IMR-90 (cell line): ENCODE data around the gene TTC9. TPM values are rescaled to one million over a fixed set of nuclear protein-coding genes. Genes with fewer than 3 reads are reported as not detected.

Experiments used
- ATAC-seq: fragments of 200-7000 bp; cut with Tn5 transposase; 2 replicates; pipeline ENCODE4 v1.9.1; 2020; ENCODE audit warnings: low read depth, mild to moderate bottlenecking, moderate library complexity
- BruUV-seq: library from RNA; stranded (reverse); fragments of 400-500 nt; replicated peaks from 2 replicates; lab custom pipeline; 2021; lab: Mats Ljungman, UMichigan
- CTCF ChIA-PET: fragments of 300-600 bp; formaldehyde crosslinking; extraction: SDS; loops from one replicate; lab custom pipeline; 2021; ENCODE audit warnings: antibody characterized with exemption; lab: Yijun Ruan, JAX
- POLR2A ChIA-PET: fragments of 300-600 bp; sonication (Branson Sonifier 250); formaldehyde crosslinking; loops from one replicate; lab custom pipeline; 2022; ENCODE audit warnings: antibody characterized with exemption; ENCODE audit not compliant: unreplicated experiment; lab: Charles Lee
- DNase-seq: peaks from one replicate; pipeline ENCODE4 v3.0.0; 2013
- H2AFZ ChIP-seq: replicated peaks from 2 replicates; pipeline ENCODE3; 2013; ENCODE audit warnings: low read length, mild to moderate bottlenecking; ENCODE audit not compliant: poor library complexity
- H2AK5ac ChIP-seq: 2 replicates; pipeline ENCODE4 v1.6.1; 2013; ENCODE audit warnings: low read depth, low read length, inconsistent platforms
- H2AK9ac ChIP-seq: replicated peaks from 2 replicates; pipeline ENCODE3; 2013; ENCODE audit warnings: mild to moderate bottlenecking, low read depth, low read length, moderate library complexity; ENCODE audit not compliant: poor library complexity
- H2BK120ac ChIP-seq: 2 replicates; pipeline ENCODE4 v1.6.1; 2013; ENCODE audit warnings: low read depth, low read length, inconsistent platforms
- H2BK15ac ChIP-seq: 3 replicates; pipeline ENCODE4 v1.6.1; 2013; ENCODE audit warnings: low read depth, low read length, inconsistent platforms
- H2BK20ac ChIP-seq: 2 replicates; pipeline ENCODE4 v1.6.1; 2013; ENCODE audit warnings: low read depth, mild to moderate bottlenecking, inconsistent platforms, low read length, moderate library complexity
- H2BK5ac ChIP-seq: 2 replicates; pipeline ENCODE4 v1.6.1; 2013; ENCODE audit warnings: mild to moderate bottlenecking, low read depth, low read length, inconsistent platforms; ENCODE audit not compliant: poor library complexity, severe bottlenecking
- H3K14ac ChIP-seq: replicated peaks from 2 replicates; pipeline ENCODE4 v1.6.1; 2013; ENCODE audit warnings: low read depth, low read length, inconsistent platforms
- H3K18ac ChIP-seq: 2 replicates; pipeline ENCODE4 v1.6.1; 2013; ENCODE audit warnings: low read depth, low read length, control low read depth
- H3K23ac ChIP-seq: 2 replicates; pipeline ENCODE4 v1.6.1; 2013; ENCODE audit warnings: low read depth, low read length, inconsistent platforms
- H3K27ac ChIP-seq: 2 replicates; pipeline ENCODE4 v1.5.1; 2013; ENCODE audit warnings: mild to moderate bottlenecking, control low read depth, low read length; ENCODE audit not compliant: insufficient read depth
- H3K27me3 ChIP-seq: 2 replicates; pipeline ENCODE4 v1.6.1; 2013; ENCODE audit warnings: low read length; ENCODE audit not compliant: control insufficient read depth, insufficient read depth
- H3K36me3 ChIP-seq: 2 replicates; pipeline ENCODE4 v1.6.1; 2013; ENCODE audit warnings: low read length, mixed read lengths; ENCODE audit not compliant: control insufficient read depth, insufficient read depth
- H3K4ac ChIP-seq: 2 replicates; pipeline ENCODE4 v1.6.1; 2013; ENCODE audit warnings: low read depth, low read length, inconsistent platforms
- H3K4me1 ChIP-seq: 2 replicates; pipeline ENCODE4 v1.6.1; 2013; ENCODE audit warnings: low read length, mixed read lengths; ENCODE audit not compliant: control insufficient read depth, insufficient read depth
- H3K4me2 ChIP-seq: 2 replicates; pipeline ENCODE4 v1.6.1; 2013; ENCODE audit warnings: low read depth, mild to moderate bottlenecking, control low read depth, low read length, moderate library complexity
- H3K4me3 ChIP-seq: 2 replicates; pipeline ENCODE4 v1.5.1; 2013; ENCODE audit warnings: low read depth, mild to moderate bottlenecking, control low read depth, low read length, moderate library complexity; ENCODE audit not compliant: insufficient read depth
- H3K56ac ChIP-seq: 2 replicates; pipeline ENCODE4 v1.6.1; 2013; ENCODE audit warnings: low read length, inconsistent platforms; ENCODE audit not compliant: insufficient read depth; ENCODE audit errors: extremely low read depth
- H3K79me1 ChIP-seq, 2 experiments: 2 replicates each; pipeline ENCODE4 v1.6.1; 2013; ENCODE audit warnings: low read length in 2 of 2, inconsistent platforms in 1 of 2, low read depth in 1 of 2
- H3K9ac ChIP-seq: 2 replicates; pipeline ENCODE4 v1.6.1; 2013; ENCODE audit warnings: low read depth, low read length, control low read depth
- H3K9me1 ChIP-seq: 2 replicates; pipeline ENCODE4 v1.6.1; 2013; ENCODE audit warnings: low read length, inconsistent platforms; ENCODE audit not compliant: insufficient read depth
- H3K9me3 ChIP-seq: 2 replicates; pipeline ENCODE4 v1.6.1; 2013; ENCODE audit warnings: low read length; ENCODE audit not compliant: control insufficient read depth, insufficient read depth
- H4K20me1 ChIP-seq: 2 replicates; pipeline ENCODE4 v1.6.1; 2013; ENCODE audit warnings: low read length, inconsistent platforms; ENCODE audit not compliant: insufficient read depth
- H4K5ac ChIP-seq: 2 replicates; pipeline ENCODE4 v1.6.1; 2013; ENCODE audit warnings: mild to moderate bottlenecking, low read depth, low read length, control low read depth
- H4K8ac ChIP-seq, 2 experiments: 2 replicates each; pipeline ENCODE4 v1.6.1; 2013; ENCODE audit warnings: low read depth in 2 of 2, low read length in 2 of 2, control low read depth in 1 of 2, inconsistent platforms in 1 of 2
- H4K91ac ChIP-seq: 2 replicates; pipeline ENCODE4 v1.6.1; 2013; ENCODE audit warnings: low read depth, low read length, inconsistent platforms; ENCODE audit not compliant: insufficient read depth
- BHLHE40 ChIP-seq: fragments of 150-350 bp; IDR thresholded peaks from 2 replicates; pipeline ENCODE4 v1.6.1; 2016; ENCODE audit warnings: mild to moderate bottlenecking, low read depth, low read length
- CEBPB ChIP-seq: IDR thresholded peaks from 2 replicates; pipeline ENCODE4 v1.6.1; 2012; ENCODE audit warnings: low read depth, low read length, improper control_type of control experiment
- CHD1 ChIP-seq: IDR thresholded peaks from 2 replicates; pipeline ENCODE4 v1.6.1; 2012; ENCODE audit warnings: low read depth, low read length, improper control_type of control experiment
- CTCF ChIP-seq: conservative IDR thresholded peaks from 2 replicates; pipeline ENCODE4 v1.5.1; 2012; ENCODE audit warnings: mild to moderate bottlenecking, low read depth, low read length, improper control_type of control experiment
- FOS ChIP-seq: fragments of 150-350 bp; IDR thresholded peaks from 2 replicates; pipeline ENCODE4 v1.6.1; 2016; ENCODE audit warnings: low read depth, low read length
- MAFK ChIP-seq: IDR thresholded peaks from 2 replicates; pipeline ENCODE4 v1.6.1; 2012; ENCODE audit warnings: low read depth, low read length, improper control_type of control experiment
- MAZ ChIP-seq: IDR thresholded peaks from 2 replicates; pipeline ENCODE4 v1.6.1; 2012; ENCODE audit warnings: low read depth, mild to moderate bottlenecking, low read length, improper control_type of control experiment, moderate library complexity, borderline replicate concordance
- MXI1 ChIP-seq: IDR thresholded peaks from 2 replicates; pipeline ENCODE4 v1.6.1; 2012; ENCODE audit warnings: low read depth, mild to moderate bottlenecking, low read length, moderate library complexity, borderline replicate concordance
- NFE2L2 ChIP-seq: fragments of 150-350 bp; IDR thresholded peaks from 2 replicates; pipeline ENCODE4 v1.6.1; 2016; ENCODE audit warnings: low read depth, mild to moderate bottlenecking, low read length
- POLR2A ChIP-seq: IDR thresholded peaks from 2 replicates; pipeline ENCODE4 v1.6.1; 2012; ENCODE audit warnings: mild to moderate bottlenecking, low read depth, low read length
- RAD21 ChIP-seq: IDR thresholded peaks from 2 replicates; pipeline ENCODE4 v1.6.1; 2012; ENCODE audit warnings: low read length, improper control_type of control experiment
- RCOR1 ChIP-seq: IDR thresholded peaks from 2 replicates; pipeline ENCODE4 v1.6.1; 2012; ENCODE audit warnings: mild to moderate bottlenecking, low read length, improper control_type of control experiment; ENCODE audit not compliant: insufficient replicate concordance
- RFX5 ChIP-seq: IDR thresholded peaks from 2 replicates; pipeline ENCODE4 v1.8.0; 2012; ENCODE audit warnings: low read depth, mild to moderate bottlenecking, low read length, moderate library complexity
- SMC3 ChIP-seq: fragments of 150-350 bp; IDR thresholded peaks from 2 replicates; pipeline ENCODE4 v1.6.1; 2016; ENCODE audit warnings: low read depth, mild to moderate bottlenecking, antibody characterized with exemption, low read length, moderate library complexity
- USF2 ChIP-seq: fragments of 150-350 bp; IDR thresholded peaks from 2 replicates; pipeline ENCODE4 v1.6.1; 2017; ENCODE audit warnings: mild to moderate bottlenecking, antibody characterized with exemption, low read length, low read depth
- WGBS, 2 experiments: methylation state at CpG; one replicate each; pipeline versions ENCODE4 v1.1.5 to v1.1.7; 2013; ENCODE audit warnings: missing lambda C conversion rate in 2 of 2; ENCODE audit not compliant: insufficient read length in 1 of 2; ENCODE audit errors: extremely low coverage in 2 of 2; 5-methylcytosine and 5-hydroxymethylcytosine counted together
- dilution Hi-C: fragments of 300-500 bp; cut with HindIII; formaldehyde crosslinking; loops from one replicate; pipeline ENCODE4 v1.14.3; 2018; ENCODE audit warnings: low sequenced_read_pairs; ENCODE audit not compliant: unreplicated experiment
- in situ Hi-C: fragments of 300-500 bp; cut with MboI; formaldehyde crosslinking; loops from 3 replicates; pipeline ENCODE4 v1.14.3; 2019; ENCODE audit warnings: low sequenced_read_pairs, inconsistent platforms, mixed read lengths
- intact Hi-C: fragments of 100-400 bp; cut with micrococcal nuclease; formaldehyde crosslinking; loops from 2 replicates; pipeline ENCODE4 v1.10.0; 2022
- polyA plus RNA-seq, 3 experiments: library from polyadenylated mRNA; depleted of rRNA; stranded (reverse); fragments of >200 nt; gene quantifications; 2 replicates each; pipeline ENCODE4 v1.2.3, GENCODE V29; 2012; ENCODE audit warnings: low replicate concordance in 1 of 3
- total RNA-seq: library from RNA; depleted of rRNA; stranded (reverse); fragments of >200 nt; gene quantifications from 2 replicates; pipeline ENCODE4 v1.2.3, GENCODE V29; 2012
- TF ChIP-seq, protein P1 (sequence below): fragments of 150-350 bp; IDR thresholded peaks from 2 replicates; pipeline ENCODE4 v1.6.1; 2016; ENCODE audit warnings: low read depth, mild to moderate bottlenecking, low read length, moderate library complexity, borderline replicate concordance

TTC9 gene
- total and polyA plus RNA-seq, 2 of the 4 experiments (the other 2 are of a cell fraction) = 0.02 TPM; not detected in 1

- POLR2A ChIA-PET = no interaction called here
- dilution Hi-C loops = no loop called here
- H2BK20ac ChIP-seq = no peak overlapping the region
These were observed 23.4 kb upstream of the TTC9 start for GRCh38 chr14:70618314-70618713.

More at GRCh38 chr14:70618314-70618713, 23.4 kb upstream of the TTC9 start:
- Histone ChIP-seq H4K8ac (no peak overlapping the region), H2AK5ac (no peak overlapping the region), H3K4me3 (no peak overlapping the region), H2AK9ac (no peak overlapping the region), H3K4me1 (no peaks in the 10 kb centered on the region), H3K56ac (no peak overlapping the region), H3K18ac (no peak overlapping the region), H3K23ac (no peak overlapping the region), H2BK120ac (no peak overlapping the region), H2BK15ac (no peak overlapping the region), H3K79me1 (no peaks in the 10 kb centered on the region), H3K4me2 (no peak overlapping the region), H3K14ac (no peak overlapping the region), H3K4ac (no peak overlapping the region), H2AFZ (no peak overlapping the region), H4K20me1 (no peaks in the 10 kb centered on the region), H3K36me3 (no peaks in the 10 kb centered on the region), H4K5ac (no peak overlapping the region), H3K9me1 (no peaks in the 10 kb centered on the region), H4K91ac (no peak overlapping the region), H2BK5ac (no peak overlapping the region), H3K27ac (no peak overlapping the region), H3K9me3 (no peaks in the 10 kb centered on the region), H3K9ac (no peak overlapping the region), H3K27me3 (peaks cover 2% of the 10 kb centered on the region; the same call in 1 of the 2 replicates)
- CTCF ChIA-PET = no interaction called here
- DNase-seq (no peak), ATAC-seq (no peak)
- no TSS peak for BruUV-seq
- WGBS, 2 experiments = no CpG with 5 or more reads among the region's 2 CpGs
- no peak for TF ChIP-seq MAZ
- no peak for TF ChIP-seq NFE2L2
- TF ChIP-seq USF2 = no peak
- no peak for TF ChIP-seq CHD1
- TF ChIP-seq MAFK = no peak
- TF ChIP-seq MXI1 = no peak
- TF ChIP-seq, protein P1, sequence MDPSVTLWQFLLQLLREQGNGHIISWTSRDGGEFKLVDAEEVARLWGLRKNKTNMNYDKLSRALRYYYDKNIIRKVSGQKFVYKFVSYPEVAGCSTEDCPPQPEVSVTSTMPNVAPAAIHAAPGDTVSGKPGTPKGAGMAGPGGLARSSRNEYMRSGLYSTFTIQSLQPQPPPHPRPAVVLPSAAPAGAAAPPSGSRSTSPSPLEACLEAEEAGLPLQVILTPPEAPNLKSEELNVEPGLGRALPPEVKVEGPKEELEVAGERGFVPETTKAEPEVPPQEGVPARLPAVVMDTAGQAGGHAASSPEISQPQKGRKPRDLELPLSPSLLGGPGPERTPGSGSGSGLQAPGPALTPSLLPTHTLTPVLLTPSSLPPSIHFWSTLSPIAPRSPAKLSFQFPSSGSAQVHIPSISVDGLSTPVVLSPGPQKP = no peak
- TF ChIP-seq BHLHE40 = no peak
- no peak for TF ChIP-seq SMC3
- no peak for TF ChIP-seq CEBPB
- no peak for TF ChIP-seq CTCF
- no peak for TF ChIP-seq RFX5
- no peak for TF ChIP-seq RAD21
- TF ChIP-seq POLR2A = no peak
- no peak for TF ChIP-seq FOS
- no peak for TF ChIP-seq RCOR1
- in situ Hi-C loops (loop anchor here (25.0 kb wide), 1 partner anchor 344 kb away; no protein-coding TSS in a partner anchor), intact Hi-C loops (no loop called here)
